Cardiac fibroblast (primary cell): ENCODE results near the gene PHACTR1.

Experiments used
- DNase-seq, 2 donors: peaks; one replicate each; pipeline versions ENCODE4 v3.0.0 to v3.0.0-alpha.2; 2010; ENCODE audit warnings: low read depth in 2 of 2
- H3K4me3 ChIP-seq, 2 donors: replicated peaks in 1 of 2; 1 replicate in 1 of 2; 2 replicates in 1 of 2; pipeline ENCODE4 v1.5.1; 2011; ENCODE audit warnings: low read depth in 2 of 2, low read length in 2 of 2, mild to moderate bottlenecking in 2 of 2, moderate library complexity in 1 of 2
- TF ChIP-seq, protein P1 (sequence below): IDR thresholded peaks from one replicate; pipeline ENCODE4 v1.5.1; 2011; ENCODE audit warnings: low read depth, mild to moderate bottlenecking, low read length, inconsistent platforms

Gene PHACTR1

DNA sequence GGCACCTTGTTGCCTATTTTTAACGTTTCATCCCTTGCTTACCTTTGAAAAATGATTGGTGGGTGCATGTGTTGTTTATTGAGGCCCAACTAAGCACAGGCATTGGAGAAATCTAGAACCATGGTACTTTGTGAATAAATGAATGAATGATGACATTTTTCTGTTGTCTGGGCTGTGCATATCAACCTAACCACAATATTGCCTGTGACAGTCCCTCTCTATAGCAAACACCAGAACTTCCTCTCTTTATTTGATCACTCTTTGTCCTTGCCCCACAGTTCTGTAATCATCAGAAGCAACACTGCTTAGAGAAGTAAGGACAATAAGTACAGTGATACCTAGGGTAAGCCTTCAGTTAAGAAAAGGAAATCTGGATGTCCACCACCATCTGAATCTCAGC is 536.7 kb downstream of the PHACTR1 start:
- H3K4me3 ChIP-seq, result no peak overlapping the region
- DNase-seq, result no peak
- TF ChIP-seq, protein P1, sequence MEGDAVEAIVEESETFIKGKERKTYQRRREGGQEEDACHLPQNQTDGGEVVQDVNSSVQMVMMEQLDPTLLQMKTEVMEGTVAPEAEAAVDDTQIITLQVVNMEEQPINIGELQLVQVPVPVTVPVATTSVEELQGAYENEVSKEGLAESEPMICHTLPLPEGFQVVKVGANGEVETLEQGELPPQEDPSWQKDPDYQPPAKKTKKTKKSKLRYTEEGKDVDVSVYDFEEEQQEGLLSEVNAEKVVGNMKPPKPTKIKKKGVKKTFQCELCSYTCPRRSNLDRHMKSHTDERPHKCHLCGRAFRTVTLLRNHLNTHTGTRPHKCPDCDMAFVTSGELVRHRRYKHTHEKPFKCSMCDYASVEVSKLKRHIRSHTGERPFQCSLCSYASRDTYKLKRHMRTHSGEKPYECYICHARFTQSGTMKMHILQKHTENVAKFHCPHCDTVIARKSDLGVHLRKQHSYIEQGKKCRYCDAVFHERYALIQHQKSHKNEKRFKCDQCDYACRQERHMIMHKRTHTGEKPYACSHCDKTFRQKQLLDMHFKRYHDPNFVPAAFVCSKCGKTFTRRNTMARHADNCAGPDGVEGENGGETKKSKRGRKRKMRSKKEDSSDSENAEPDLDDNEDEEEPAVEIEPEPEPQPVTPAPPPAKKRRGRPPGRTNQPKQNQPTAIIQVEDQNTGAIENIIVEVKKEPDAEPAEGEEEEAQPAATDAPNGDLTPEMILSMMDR, result no peak

DNA sequence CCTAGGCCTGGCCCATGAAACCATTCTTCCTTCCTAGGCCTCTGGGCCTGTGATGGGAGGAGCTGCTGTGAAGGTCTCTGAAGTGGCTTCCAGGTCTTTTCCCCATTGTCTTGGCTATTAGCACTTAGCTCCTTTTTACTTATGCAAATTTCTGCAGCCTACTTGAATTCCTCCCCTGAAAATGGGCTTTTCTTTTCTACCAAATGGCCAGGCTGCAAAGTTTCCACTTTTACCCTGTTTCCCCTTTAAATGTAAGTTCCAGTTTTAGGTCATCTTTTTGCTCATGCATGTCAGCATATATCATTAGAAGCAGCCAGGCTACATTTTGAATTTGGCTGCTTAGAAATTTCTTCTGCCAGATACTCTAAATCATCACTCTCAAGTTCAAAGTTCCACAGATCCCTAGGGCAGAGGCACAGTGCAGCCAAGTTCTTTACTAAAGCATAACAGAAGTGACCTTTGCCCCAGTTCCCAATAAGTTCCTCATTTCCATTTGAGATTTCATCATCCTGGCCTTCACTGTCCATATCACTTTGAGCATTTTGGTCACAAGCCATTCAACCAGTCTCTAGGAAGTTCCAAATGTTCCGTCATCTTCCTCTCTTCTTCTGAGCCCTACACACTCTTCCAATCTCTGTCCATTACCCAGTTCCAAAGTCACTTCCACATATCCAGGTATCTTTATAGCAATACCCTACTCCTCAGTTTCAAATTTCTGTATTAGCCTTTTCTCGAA is 539.9 kb downstream of the PHACTR1 start:
- H3K4me3 ChIP-seq, result no peak overlapping the region
- DNase-seq, result peak in 1 of 2 donors; percentile 55
- TF ChIP-seq, protein P1, result no peak

DNA sequence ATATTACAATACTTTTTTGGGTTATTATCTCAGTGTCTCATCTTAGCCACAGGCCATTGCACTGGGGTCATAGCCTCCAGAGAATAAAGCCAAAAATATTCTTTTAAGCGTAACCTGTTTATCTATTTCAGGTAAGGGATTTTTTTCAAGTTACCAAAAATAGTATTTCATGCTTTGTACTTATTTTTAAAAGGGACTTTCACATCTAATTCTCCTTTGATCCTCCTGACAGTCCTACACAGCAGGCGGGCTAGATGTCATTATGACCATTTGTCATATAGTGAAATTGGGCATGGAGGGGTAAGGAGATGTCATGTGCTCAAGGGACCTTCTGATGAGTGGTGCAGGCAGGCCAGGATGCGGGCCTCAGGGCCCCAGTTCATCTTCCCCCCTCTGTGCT is 542.8 kb downstream of the PHACTR1 start:
- no peak for DNase-seq
- H3K4me3 ChIP-seq, result no peak overlapping the region
- TF ChIP-seq, protein P1, result no peak

DNA sequence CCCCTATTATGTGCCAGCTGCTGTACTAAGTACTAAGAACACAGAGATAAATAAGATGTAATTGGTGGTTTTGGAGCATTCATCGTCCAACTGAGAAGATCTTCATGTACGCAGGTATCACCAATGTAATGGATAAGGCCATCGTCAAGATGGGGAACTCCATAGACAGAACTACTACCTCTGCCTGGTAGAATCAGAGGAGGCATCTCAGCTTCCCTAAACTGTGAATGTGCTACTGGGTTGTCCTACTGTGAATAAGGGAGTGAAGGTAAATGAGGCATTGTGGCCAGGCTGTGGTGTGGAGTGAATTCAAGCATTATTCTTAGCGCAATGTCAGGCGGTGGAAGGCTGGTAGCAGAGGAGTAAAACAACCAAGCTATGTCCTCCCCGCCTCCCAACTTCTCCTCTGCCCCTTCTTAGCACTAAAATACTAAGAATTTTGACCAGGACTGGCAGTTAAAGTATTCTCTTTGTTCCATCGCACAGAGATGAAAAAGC is 543.6 kb downstream of the PHACTR1 start:
- TF ChIP-seq, protein P1, result no peak
- DNase-seq, result no peak

DNA sequence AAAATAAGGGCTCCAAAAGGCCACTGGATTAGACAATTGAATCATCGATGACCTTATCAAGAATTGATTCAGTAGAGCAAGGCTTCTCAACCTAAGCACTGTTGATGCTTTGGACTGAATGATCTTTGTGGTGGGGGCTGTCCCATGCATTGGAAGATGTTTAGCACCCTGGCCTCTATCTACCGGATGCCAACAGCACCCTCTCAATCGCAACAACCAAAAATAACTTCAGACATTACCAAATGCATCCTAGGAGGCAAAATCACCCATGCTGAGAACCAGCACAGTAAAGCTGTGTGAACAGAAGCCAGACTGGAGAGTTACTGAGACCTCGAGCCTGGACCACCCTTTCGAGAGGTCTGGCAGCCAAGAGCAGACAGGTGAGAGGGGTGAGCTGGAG is 544.3 kb downstream of the PHACTR1 start:
- no peak overlapping the region for H3K4me3 ChIP-seq
- no peak for DNase-seq
- TF ChIP-seq, protein P1, result no peak

More for the DNA sequence above, 543.6 kb downstream of the PHACTR1 start:
- no peak overlapping the region for H3K4me3 ChIP-seq

DNA sequence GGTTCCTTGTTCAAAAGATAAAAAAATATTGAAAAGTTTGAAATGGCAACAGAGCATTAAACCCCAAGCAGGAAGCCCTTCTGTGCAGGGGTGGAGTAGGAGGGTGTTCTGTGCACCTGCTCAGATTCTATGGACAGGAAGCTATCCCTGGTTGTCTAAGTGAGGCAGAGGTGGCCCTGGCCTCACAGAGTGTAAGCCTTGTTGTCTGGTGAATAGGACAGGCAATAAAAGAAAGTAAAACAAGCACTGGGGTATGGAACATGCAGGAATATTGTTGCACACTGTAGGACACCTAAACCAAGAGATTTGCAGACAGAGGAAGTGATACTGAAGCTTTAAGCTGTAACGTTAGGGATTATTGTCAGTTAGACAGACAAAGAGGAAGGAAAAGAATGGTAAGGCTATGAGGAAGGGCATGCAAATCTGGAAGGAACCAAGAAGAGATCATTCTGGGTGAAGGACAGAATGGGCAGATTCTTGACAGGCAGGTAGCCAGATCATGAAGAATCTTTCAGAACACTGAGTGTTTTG is 545.0 kb downstream of the PHACTR1 start:
- DNase-seq, result no peak
- H3K4me3 ChIP-seq, result no peak overlapping the region
- TF ChIP-seq, protein P1, result no peak
